HepG2 (cell line): ENCODE measurements around the gene ADI1. TPM values are rescaled to one million over a fixed set of nuclear protein-coding genes. Genes with fewer than 3 reads are reported as not detected.
A peak's percentile ranks its signal among the peaks of the same experiment; 100 is the strongest.

Source experiments
- AFF4 ChIP-seq: sonication (generic); formaldehyde crosslinking; IDR thresholded peaks from 2 replicates; pipeline ENCODE4 v1.4.0; 2020; ENCODE audit warnings: missing genetic modification reagents
- ATF2 ChIP-seq: sonication (generic); formaldehyde crosslinking; IDR thresholded peaks from 2 replicates; pipeline ENCODE4 v1.4.0; 2020; ENCODE audit warnings: missing genetic modification reagents
- CBX5 ChIP-seq: sonication (generic); formaldehyde crosslinking; IDR thresholded peaks from 2 replicates; pipeline ENCODE4 v1.4.0; 2020; ENCODE audit warnings: missing genetic modification reagents, borderline replicate concordance
- HIC2 ChIP-seq: sonication (generic); formaldehyde crosslinking; IDR thresholded peaks from 2 replicates; pipeline ENCODE4 v1.9.0; 2022; ENCODE audit warnings: low read depth, missing genetic modification reagents
- HNF4A ChIP-seq: sonication (generic); formaldehyde crosslinking; IDR thresholded peaks from 2 replicates; pipeline ENCODE4 v1.4.0; 2020; ENCODE audit warnings: missing genetic modification reagents
- HOXA7 ChIP-seq: sonication (generic); formaldehyde crosslinking; IDR thresholded peaks from 2 replicates; pipeline ENCODE4 v1.8.1; 2022; ENCODE audit warnings: mild to moderate bottlenecking, missing genetic modification reagents, moderate library complexity
- KDM1A ChIP-seq: IDR thresholded peaks from 2 replicates; pipeline ENCODE4 v1.6.1; 2016; ENCODE audit warnings: missing compliant biosample characterization
- LCORL ChIP-seq, 2 experiments: fragments of 450-650 bp in 1 of 2; sonication (generic) in 1 of 2; formaldehyde crosslinking in 1 of 2; IDR thresholded peaks; 2 replicates each; pipeline versions ENCODE4 v1.5.0 to v1.6.1; 2017 to 2020; ENCODE audit warnings: antibody characterized with exemption in 1 of 2, missing genetic modification reagents in 1 of 2
- MBD4 ChIP-seq: IDR thresholded peaks from 2 replicates; pipeline ENCODE4 v1.6.1; 2012; ENCODE audit warnings: low read length, inconsistent platforms, borderline replicate concordance
- MLLT10 ChIP-seq: sonication (generic); formaldehyde crosslinking; IDR thresholded peaks from 2 replicates; pipeline ENCODE4 v1.4.0; 2020; ENCODE audit warnings: missing genetic modification reagents
- ZBTB46 ChIP-seq: sonication (generic); formaldehyde crosslinking; IDR thresholded peaks from 2 replicates; pipeline ENCODE4 v1.4.0; 2020; ENCODE audit warnings: mild to moderate bottlenecking, missing genetic modification reagents, borderline replicate concordance
- ZBTB7A ChIP-seq: sonication (generic); formaldehyde crosslinking; IDR thresholded peaks from 2 replicates; pipeline ENCODE4 v1.8.0; 2022; ENCODE audit warnings: mild to moderate bottlenecking, missing genetic modification reagents
- ZKSCAN8 ChIP-seq: IDR thresholded peaks from 2 replicates; pipeline ENCODE4 v1.6.1; 2016; ENCODE audit warnings: borderline replicate concordance, missing genetic modification reagents, missing compliant biosample characterization
- ZNF550 ChIP-seq: sonication (generic); formaldehyde crosslinking; IDR thresholded peaks from 2 replicates; pipeline ENCODE4 v1.4.0; 2020; ENCODE audit warnings: mild to moderate bottlenecking, missing genetic modification reagents, borderline replicate concordance
- ZNF563 ChIP-seq: sonication (generic); formaldehyde crosslinking; IDR thresholded peaks from 2 replicates; pipeline ENCODE4 v1.8.0; 2022; ENCODE audit warnings: mild to moderate bottlenecking, moderate library complexity, missing genetic modification reagents
- ZNF737 ChIP-seq: sonication (generic); formaldehyde crosslinking; IDR thresholded peaks from 2 replicates; pipeline ENCODE4 v1.5.0; 2020; ENCODE audit warnings: missing genetic modification reagents, mild to moderate bottlenecking, borderline replicate concordance
- ZNF75D ChIP-seq: sonication (generic); formaldehyde crosslinking; IDR thresholded peaks from 2 replicates; pipeline ENCODE4 v1.8.1; 2023; ENCODE audit warnings: missing genetic modification reagents, mild to moderate bottlenecking, borderline replicate concordance
- ZNF780A ChIP-seq: sonication (generic); formaldehyde crosslinking; IDR thresholded peaks from 2 replicates; pipeline ENCODE4 v1.8.0; 2022; ENCODE audit warnings: mild to moderate bottlenecking, missing genetic modification reagents, moderate library complexity
- ZNF841 ChIP-seq: sonication (generic); formaldehyde crosslinking; IDR thresholded peaks from 2 replicates; pipeline ENCODE4 v1.8.1; 2023; ENCODE audit warnings: missing genetic modification reagents, borderline replicate concordance
- polyA plus RNA-seq, 8 experiments: library from polyadenylated mRNA; depleted of rRNA in 3 of 8; stranded (reverse) in 7 of 8; unstranded in 1 of 8; fragments of >200 nt; fragmentation: Illumina TruSeq in 4 of 8; extraction: Trizol in 4 of 8; gene quantifications; 2 replicates each; pipeline versions ENCODE4 v1.2.1 to v1.2.3, GENCODE V29; 2011 to 2016; ENCODE audit warnings: low read depth in 4 of 8, missing spikeins in 1 of 8, mixed read lengths in 1 of 8; ENCODE audit not compliant: insufficient read depth in 1 of 8
- total RNA-seq, 5 experiments: library from RNA; depleted of rRNA; stranded (reverse); fragments of >200 nt; fragmentation: Illumina TruSeq; extraction: Trizol; gene quantifications; 2 replicates each; pipeline ENCODE4 v1.2.3, GENCODE V29; 2016; ENCODE audit warnings: low read depth in 1 of 5

Gene ADI1
- total and polyA plus RNA-seq, 2 of the 13 experiments (the other 11 are each of a cell fraction or from before 2014, with no cell fraction given) = 28.7 to 123 TPM

GRCh38 chr2:3535794-3536681 lies 16.7 kb upstream of the ADI1 start (continued):
- TF ChIP-seq ZBTB46 (CRISPR knock-in tag) = 0 out of 2 replicates have a peak, but pooled peaks have one; percentile 6
- TF ChIP-seq MBD4 = no peak
- TF ChIP-seq CBX5 = peak; percentile 23; the same call in 1 of the 2 replicates
- no peak for TF ChIP-seq ZNF75D (CRISPR knock-in tag)
- no peak for TF ChIP-seq ZNF841 (CRISPR knock-in tag)
- TF ChIP-seq ZNF563 (CRISPR knock-in tag) = no peak
- TF ChIP-seq HIC2 (CRISPR knock-in tag) = no peak
- TF ChIP-seq ZNF550 (CRISPR knock-in tag) = 0 out of 2 replicates have a peak, but pooled peaks have one; percentile 59
- no peak for TF ChIP-seq MLLT10 (CRISPR knock-in tag)
- no peak for TF ChIP-seq HOXA7 (CRISPR knock-in tag)
- no peak for TF ChIP-seq KDM1A
- no peak for TF ChIP-seq ZNF780A
- 0 out of 2 replicates have a peak, but pooled peaks have one; percentile 45 for TF ChIP-seq ZBTB7A (CRISPR knock-in tag)
- TF ChIP-seq ATF2 = peak; percentile 87
- no peak for TF ChIP-seq LCORL (IDR thresholded peaks at IDR 0.05)
- TF ChIP-seq LCORL (CRISPR knock-in tag; IDR thresholded peaks at IDR 0.05) = 0 out of 2 replicates have a peak, but pooled peaks have one; percentile 77
- TF ChIP-seq AFF4 (CRISPR knock-in tag) = 0 out of 2 replicates have a peak, but pooled peaks have one; percentile 26
- 0 out of 2 replicates have a peak, but pooled peaks have one; percentile 24 for TF ChIP-seq ZKSCAN8 (CRISPR knock-in tag)
- TF ChIP-seq ZNF737 (CRISPR knock-in tag) = 0 out of 2 replicates have a peak, but pooled peaks have one; percentile 11
- TF ChIP-seq HNF4A (CRISPR knock-in tag) = peak; percentile 79
